Measurements from ENCODE around the gene NRM. TPM values are rescaled to one million over a fixed set of nuclear protein-coding genes. Genes with fewer than 3 reads are reported as not detected.

Gene NRM
- total RNA-seq, 4 donors from 2014 or later, result 2.3 to 9.0 (median 6.8) TPM

GRCh38 chr6:30640481-30640880, 50.3 kb downstream of the NRM start:
- DNase-seq (ENCODE audit: low spot score in 2 of 2), result no peak
- H3K27me3 ChIP-seq, result no peaks in the 10 kb centered on the region
- H3K27ac ChIP-seq, result no peak overlapping the region
- no peaks in the 10 kb centered on the region for H3K4me1 ChIP-seq
- no peak overlapping the region for H3K4me3 ChIP-seq
- TF ChIP-seq POLR2A (IDR thresholded peaks at IDR 0.05) (no peak), POLR2AphosphoS5 (IDR thresholded peaks at IDR 0.05) (no peak), CTCF (IDR thresholded peaks at IDR 0.05) (no peak), EP300 (IDR thresholded peaks at IDR 0.05) (no peak)
- no peaks in the 10 kb centered on the region for H3K9me3 ChIP-seq
- 82% methylated on average over 10 of the region's 10 CpGs for WGBS
- peaks cover 54% of the 10 kb centered on the region for H3K36me3 ChIP-seq

Other genes with a start within 250 kb of the NRM start
- gene HLA-E, start 201.5 kb downstream of the NRM start, total RNA-seq, result 100 to 1,000 TPM; 496 to 771 (median 601) TPM
- 10 to 100 TPM; 33.9 to 58.9 (median 38.9) TPM for gene GNL1, start 134.5 kb downstream of the NRM start, total RNA-seq
- 10 to 100 TPM in 1 of 4 donors, 1 to 10 TPM in 3; 5.5 to 10.6 (median 9.0) TPM for gene PRR3, start 133.7 kb downstream of the NRM start, total RNA-seq
- gene ABCF1, start 119.5 kb downstream of the NRM start, total RNA-seq, result 10 to 100 TPM; 41.7 to 46.4 (median 45.0) TPM
- gene PPP1R10, start 73.7 kb downstream of the NRM start, total RNA-seq, result 10 to 100 TPM; 27.2 to 68.2 (median 46.7) TPM
- 10 to 100 TPM; 48.1 to 85.7 (median 62.4) TPM for gene MRPS18B, start 73.1 kb downstream of the NRM start, total RNA-seq
- 10 to 100 TPM in 1 of 4 donors, 1 to 10 TPM in 3; 4.7 to 24.0 (median 7.9) TPM for gene ATAT1, start 64.1 kb downstream of the NRM start, total RNA-seq
- 10 to 100 TPM in 3 of 4 donors, 1 to 10 TPM in 1; 10.0 to 31.3 (median 15.5) TPM for gene C6orf136, start 43.9 kb downstream of the NRM start, total RNA-seq
- gene DHX16, start 18.0 kb downstream of the NRM start, total RNA-seq, result 10 to 100 TPM; 24.3 to 48.5 (median 33.7) TPM
- gene PPP1R18, start 4.3 kb downstream of the NRM start, total RNA-seq, result 10 to 100 TPM; 25.2 to 31.0 (median 29.2) TPM
- 10 to 100 TPM; 10.4 to 27.0 (median 16.3) TPM for gene MDC1, start 26.3 kb upstream of the NRM start, total RNA-seq
- gene TUBB, start 29.4 kb upstream of the NRM start, total RNA-seq, result 100 to 1,000 TPM; 166 to 348 (median 244) TPM
- 10 to 100 TPM; 28.4 to 60.8 (median 45.5) TPM for gene FLOT1, start 51.7 kb upstream of the NRM start, total RNA-seq
- 10 to 100 TPM; 22.0 to 86.2 (median 45.8) TPM for gene IER3, start 53.6 kb upstream of the NRM start, total RNA-seq
- gene DDR1, start 193.5 kb upstream of the NRM start, total RNA-seq, result 100 to 1,000 TPM; 161 to 210 (median 188) TPM
- 10 to 100 TPM; 10.5 to 33.5 (median 11.3) TPM for gene GTF2H4, start 217.2 kb upstream of the NRM start, total RNA-seq
- gene VARS2, start 223.3 kb upstream of the NRM start, total RNA-seq, result 10 to 100 TPM; 12.6 to 22.0 (median 19.2) TPM
- not detected for gene SFTA2, start 241.2 kb upstream of the NRM start, total RNA-seq
- gene MUCL3, start 250.0 kb upstream of the NRM start, total RNA-seq, result not detected

Measured in suprapubic skin (tissue), 4 donors.